ENCODE results near the gene HTRA3.

Gene HTRA3

GRCh38 chr4:8292478-8293107 lies 23.0 kb downstream of the HTRA3 start:
- no peak for DNase-seq (ENCODE audit: low read depth, low spot score)

- DNase-seq (ENCODE audit: low read depth, low spot score), result no peak
These were observed 23.8 kb downstream of the HTRA3 start for GRCh38 chr4:8293131-8293975.

- no peak for DNase-seq (ENCODE audit: low read depth, low spot score)
These were observed 24.5 kb downstream of the HTRA3 start for GRCh38 chr4:8294036-8294435.

GRCh38 chr4:8294775-8295174 lies 25.2 kb downstream of the HTRA3 start:
- no peak for DNase-seq (ENCODE audit: low read depth, low spot score)

GRCh38 chr4:8295471-8295870 lies 25.9 kb downstream of the HTRA3 start:
- DNase-seq (ENCODE audit: low read depth, low spot score), result no peak

GRCh38 chr4:8296491-8296890 lies 26.9 kb downstream of the HTRA3 start:
- no peak for DNase-seq (ENCODE audit: low read depth, low spot score)

GRCh38 chr4:8297141-8297601 lies 27.6 kb downstream of the HTRA3 start:
- DNase-seq (ENCODE audit: low read depth, low spot score), result no peak

GRCh38 chr4:8297691-8298485 lies 28.3 kb downstream of the HTRA3 start:
- no peak for DNase-seq (ENCODE audit: low read depth, low spot score)

- DNase-seq (ENCODE audit: low read depth, low spot score), result no peak
These were observed 31.3 kb downstream of the HTRA3 start for GRCh38 chr4:8300832-8301231.

GRCh38 chr4:8301851-8302730 lies 32.5 kb downstream of the HTRA3 start:
- DNase-seq (ENCODE audit: low read depth, low spot score), result no peak

GRCh38 chr4:8303081-8303480 lies 33.5 kb downstream of the HTRA3 start:
- DNase-seq (ENCODE audit: low read depth, low spot score), result no peak

GRCh38 chr4:8303485-8304281 lies 34.1 kb downstream of the HTRA3 start:
- no peak for DNase-seq (ENCODE audit: low read depth, low spot score)

- no peak for DNase-seq (ENCODE audit: low read depth, low spot score)
These were observed 35.5 kb downstream of the HTRA3 start for GRCh38 chr4:8304827-8305695.

GRCh38 chr4:8305851-8306471 lies 36.4 kb downstream of the HTRA3 start:
- no peak for DNase-seq (ENCODE audit: low read depth, low spot score)

- no peak for DNase-seq (ENCODE audit: low read depth, low spot score)
These were observed 37.0 kb downstream of the HTRA3 start for GRCh38 chr4:8306511-8307021.

- no peak for DNase-seq (ENCODE audit: low read depth, low spot score)
These were observed 37.6 kb downstream of the HTRA3 start for GRCh38 chr4:8307121-8307520.

GRCh38 chr4:8307714-8308113 lies 38.2 kb downstream of the HTRA3 start:
- DNase-seq (ENCODE audit: low read depth, low spot score), result no peak

- DNase-seq (ENCODE audit: low read depth, low spot score), result no peak
These were observed 38.6 kb downstream of the HTRA3 start for GRCh38 chr4:8308144-8308543.
